BJ (cell line): ENCODE measurements around the gene NCSTN. TPM values are rescaled to one million over a fixed set of nuclear protein-coding genes. Genes with fewer than 3 reads are reported as not detected.

Experiments used
- CTCF ChIA-PET: fragments of 350-600 bp; formaldehyde crosslinking; extraction: SDS; loops from one replicate; lab custom pipeline; 2021; ENCODE audit warnings: antibody characterized with exemption, inconsistent platforms; lab: Yijun Ruan, JAX
- POLR2A ChIA-PET: fragments of 300-600 bp; sonication (Branson Sonifier 250); formaldehyde crosslinking; extraction: SDS; loops from one replicate; lab custom pipeline; 2021; ENCODE audit warnings: antibody characterized with exemption; lab: Charles Lee
- DNase-seq: peaks from one replicate; pipeline ENCODE4 v3.0.0-alpha.2; 2011; ENCODE audit warnings: low read depth
- H3K27me3 ChIP-seq: 2 replicates; pipeline ENCODE4 v1.6.0; 2011; ENCODE audit warnings: low read length; ENCODE audit not compliant: control insufficient read depth, insufficient read depth
- H3K36me3 ChIP-seq: 2 replicates; pipeline ENCODE4 v1.5.1; 2011; ENCODE audit warnings: low read length; ENCODE audit not compliant: control insufficient read depth, insufficient read depth
- H3K4me3 ChIP-seq: 2 replicates; pipeline ENCODE4 v1.5.1; 2011; ENCODE audit warnings: low read depth, mild to moderate bottlenecking, control low read depth, low read length
- polyA plus RNA-seq: library from polyadenylated mRNA; depleted of rRNA; stranded (reverse); fragments of >200 nt; gene quantifications from 2 replicates; pipeline ENCODE4 v1.2.3, GENCODE V29; 2011
- TF ChIP-seq, protein P1 (sequence below): IDR thresholded peaks from 2 replicates; pipeline ENCODE4 v1.5.1; 2011; ENCODE audit warnings: low read depth, mild to moderate bottlenecking, control low read depth, inconsistent platforms, low read length, moderate library complexity; ENCODE audit not compliant: insufficient read depth

Gene NCSTN
- polyA plus RNA-seq, 1 experiment = 260 TPM

GRCh38 chr1:160338580-160338979, 4.6 kb upstream of the NCSTN start:
- POLR2A ChIA-PET = no interaction called here
- no peak for DNase-seq
- H3K4me3 ChIP-seq = no peak overlapping the region
- peaks cover 7% of the 10 kb centered on the region; the same call in 1 of the 2 replicates for H3K36me3 ChIP-seq
- TF ChIP-seq, protein P1, sequence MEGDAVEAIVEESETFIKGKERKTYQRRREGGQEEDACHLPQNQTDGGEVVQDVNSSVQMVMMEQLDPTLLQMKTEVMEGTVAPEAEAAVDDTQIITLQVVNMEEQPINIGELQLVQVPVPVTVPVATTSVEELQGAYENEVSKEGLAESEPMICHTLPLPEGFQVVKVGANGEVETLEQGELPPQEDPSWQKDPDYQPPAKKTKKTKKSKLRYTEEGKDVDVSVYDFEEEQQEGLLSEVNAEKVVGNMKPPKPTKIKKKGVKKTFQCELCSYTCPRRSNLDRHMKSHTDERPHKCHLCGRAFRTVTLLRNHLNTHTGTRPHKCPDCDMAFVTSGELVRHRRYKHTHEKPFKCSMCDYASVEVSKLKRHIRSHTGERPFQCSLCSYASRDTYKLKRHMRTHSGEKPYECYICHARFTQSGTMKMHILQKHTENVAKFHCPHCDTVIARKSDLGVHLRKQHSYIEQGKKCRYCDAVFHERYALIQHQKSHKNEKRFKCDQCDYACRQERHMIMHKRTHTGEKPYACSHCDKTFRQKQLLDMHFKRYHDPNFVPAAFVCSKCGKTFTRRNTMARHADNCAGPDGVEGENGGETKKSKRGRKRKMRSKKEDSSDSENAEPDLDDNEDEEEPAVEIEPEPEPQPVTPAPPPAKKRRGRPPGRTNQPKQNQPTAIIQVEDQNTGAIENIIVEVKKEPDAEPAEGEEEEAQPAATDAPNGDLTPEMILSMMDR = no peak
- H3K27me3 ChIP-seq = no peaks in the 10 kb centered on the region
- CTCF ChIA-PET = interaction anchor here (1.6 kb wide), 1 partner anchor 47 kb away, joined by 4 read pairs; no protein-coding TSS in a partner anchor

DNA sequence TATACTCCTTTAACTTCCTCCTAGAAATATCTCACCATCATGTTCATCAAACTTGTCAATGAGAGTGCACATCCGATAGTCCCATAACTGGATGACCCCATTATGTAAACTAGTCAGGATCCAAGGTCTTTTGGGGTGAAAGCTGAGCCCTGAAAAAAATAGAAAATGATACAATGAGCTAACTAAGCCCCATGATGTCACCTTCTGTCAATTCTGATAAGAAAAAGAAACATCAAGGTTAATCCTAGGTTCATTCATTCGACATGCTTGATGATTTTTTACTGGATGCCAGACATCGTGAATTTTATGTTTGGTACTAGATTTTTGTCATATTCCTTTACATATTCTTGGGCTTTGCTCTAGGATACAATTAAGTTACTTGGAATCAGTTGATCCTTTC, 3.0 kb upstream of the NCSTN start:
- Histone ChIP-seq H3K36me3 (peaks cover 5% of the 10 kb centered on the region; the same call in 1 of the 2 replicates), H3K27me3 (no peaks in the 10 kb centered on the region), H3K4me3 (no peak overlapping the region)
- POLR2A ChIA-PET = no interaction called here
- no peak for DNase-seq
- CTCF ChIA-PET = interaction anchor here (0.9 to 1.6 kb wide), 2 partner anchors 49 to 67 kb away, joined by 3 to 4 read pairs; no protein-coding TSS in a partner anchor
- TF ChIP-seq, protein P1 = no peak

DNA sequence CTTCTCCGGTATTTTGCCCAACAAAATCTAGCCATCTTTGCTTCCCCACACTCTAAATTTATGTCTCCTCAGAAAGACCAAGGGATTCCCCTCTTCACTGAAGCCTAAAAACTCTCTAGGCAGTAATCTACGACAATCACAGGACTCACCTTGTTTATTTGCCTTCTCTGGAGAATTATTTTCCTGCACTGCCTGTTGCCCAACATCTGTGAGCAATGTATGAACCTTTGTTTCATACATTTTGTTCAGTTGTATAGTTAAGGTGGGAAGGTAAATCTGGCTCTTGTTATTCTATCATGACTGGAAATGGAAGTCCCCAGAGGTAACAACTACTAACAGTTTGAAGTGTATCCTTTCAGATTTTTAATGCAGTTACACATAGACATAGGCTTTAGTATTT, 2.3 kb upstream of the NCSTN start:
- DNase-seq = no peak
- TF ChIP-seq, protein P1 = no peak
- H3K4me3 ChIP-seq = no peak overlapping the region; the same call in 1 of the 2 replicates

GRCh38 chr1:160342526-160342925, 657 bp upstream of the NCSTN start:
- DNase-seq = no peak
- POLR2A ChIA-PET = no interaction called here
- H3K36me3 ChIP-seq = peaks cover 3% of the 10 kb centered on the region; the same call in 1 of the 2 replicates
- H3K27me3 ChIP-seq = no peaks in the 10 kb centered on the region
- CTCF ChIA-PET = no interaction called here
- peak overlapping the region; percentile 89 for H3K4me3 ChIP-seq
- TF ChIP-seq, protein P1 = no peak

More for the DNA sequence above, 2.3 kb upstream of the NCSTN start:
- CTCF ChIA-PET = no interaction called here
- Histone ChIP-seq H3K36me3 (peaks cover 5% of the 10 kb centered on the region; the same call in 1 of the 2 replicates), H3K27me3 (no peaks in the 10 kb centered on the region)
- POLR2A ChIA-PET = no interaction called here

- CTCF ChIA-PET = interaction anchor here (0.8 to 1.0 kb wide), 2 partner anchors 10 to 13 kb away, joined by 4 read pairs; no protein-coding TSS in a partner anchor
- POLR2A ChIA-PET = no interaction called here
- peaks cover 4% of the 10 kb centered on the region; the same call in 1 of the 2 replicates for H3K36me3 ChIP-seq
- TF ChIP-seq, protein P1 = no peak
- DNase-seq = no peak
- H3K4me3 ChIP-seq = peak overlapping the region; percentile 89
- H3K27me3 ChIP-seq = no peaks in the 10 kb centered on the region
These were observed 1.1 kb downstream of the NCSTN start for GRCh38 chr1:160344241-160344640.
